Activated CD8-positive, alpha-beta memory T cell treated with anti-CD3 and anti-CD28 coated beads for 36 hours (primary cell): ENCODE data around the gene BRICD5. TPM values are rescaled to one million over a fixed set of nuclear protein-coding genes. Genes with fewer than 3 reads are reported as not detected.
"Not testable (repeated sequence)": the region's sequence is repeated elsewhere in the genome, so short reads cannot be mapped to it uniquely, and the experiment has no call there.

ENCODE experiments used
- CTCF ChIA-PET: fragments of 350-600 bp; sonication (Branson Sonifier 250); formaldehyde crosslinking; loops from one replicate; lab custom pipeline; 2021; ENCODE audit warnings: antibody characterized with exemption; lab: Charles Lee
- POLR2A ChIA-PET: fragments of 350-600 bp; sonication (Branson Sonifier 250); formaldehyde crosslinking; loops from one replicate; lab custom pipeline; 2021; ENCODE audit warnings: antibody characterized with exemption; lab: Charles Lee
- total RNA-seq, 2 experiments: library from RNA; stranded (reverse); gene quantifications; one replicate each; pipeline ENCODE4 v1.2.3, GENCODE V29; 2021

Gene BRICD5
- total RNA-seq, 2 experiments from 2014 or later: 12.6 to 13.3 TPM

DNA sequence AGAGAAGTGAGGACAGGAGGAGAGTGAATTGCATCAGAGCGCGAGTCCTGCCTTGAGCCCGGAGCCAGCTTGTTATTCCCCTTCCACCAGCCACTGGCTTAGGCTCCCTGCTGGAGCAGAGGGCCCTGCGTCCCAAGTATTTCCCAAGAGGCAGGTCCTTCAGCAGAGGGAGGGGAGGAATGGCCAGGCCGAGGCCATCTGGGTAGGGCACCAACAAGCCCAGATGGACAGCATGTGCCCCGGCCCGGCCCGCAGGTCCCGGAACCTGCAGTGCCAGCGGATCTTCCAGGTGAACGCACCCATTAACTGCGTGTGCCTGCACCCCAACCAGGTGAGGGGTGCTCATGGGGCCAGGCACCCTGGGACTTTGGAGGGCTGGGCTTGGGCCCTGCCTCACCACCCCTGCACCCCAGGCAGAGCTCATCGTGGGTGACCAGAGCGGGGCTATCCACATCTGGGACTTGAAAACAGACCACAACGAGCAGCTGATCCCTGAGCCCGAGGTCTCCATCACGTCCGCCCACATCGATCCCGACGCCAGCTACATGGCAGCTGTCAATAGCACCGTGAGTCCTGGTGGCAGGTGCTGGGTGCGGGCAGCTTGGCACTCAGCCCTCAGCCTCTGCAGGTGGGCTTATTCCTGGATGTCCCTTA is 3.8 kb downstream of the BRICD5 start:
- ChIA-PET CTCF (interaction anchor here (1.0 kb wide), 1 partner anchor 45 kb away, joined by 5 read pairs; the partner anchor contains the start of gene ECI1), POLR2A (interaction anchor here (0.6 to 2.8 kb wide), 4 partner anchors 8 to 324 kb away, joined by 3 to 22 read pairs (median 6); partner anchors contain the start of genes CEMP1, PGP and TRAF7)

DNA sequence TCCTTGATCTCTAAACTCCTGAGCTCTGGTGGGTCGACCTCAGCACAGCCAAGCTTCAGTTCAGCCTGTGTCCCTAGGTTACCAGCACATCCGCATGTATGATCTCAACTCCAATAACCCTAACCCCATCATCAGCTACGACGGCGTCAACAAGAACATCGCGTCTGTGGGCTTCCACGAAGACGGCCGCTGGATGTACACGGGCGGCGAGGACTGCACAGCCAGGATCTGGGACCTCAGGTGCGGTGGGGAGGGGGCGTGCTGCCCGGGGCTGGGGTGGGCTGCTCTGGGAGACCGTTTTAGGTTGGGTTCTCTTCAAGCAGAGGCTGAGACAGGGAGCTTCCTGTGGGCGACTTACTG is 4.3 kb downstream of the BRICD5 start:
- POLR2A ChIA-PET: interaction anchor here (0.6 to 2.8 kb wide), 4 partner anchors 8 to 325 kb away, joined by 3 to 22 read pairs (median 6); partner anchors contain the start of genes CEMP1, PGP and TRAF7
- CTCF ChIA-PET: interaction anchor here (1.0 kb wide), 1 partner anchor 45 kb away, joined by 5 read pairs; the partner anchor contains the start of gene ECI1

DNA sequence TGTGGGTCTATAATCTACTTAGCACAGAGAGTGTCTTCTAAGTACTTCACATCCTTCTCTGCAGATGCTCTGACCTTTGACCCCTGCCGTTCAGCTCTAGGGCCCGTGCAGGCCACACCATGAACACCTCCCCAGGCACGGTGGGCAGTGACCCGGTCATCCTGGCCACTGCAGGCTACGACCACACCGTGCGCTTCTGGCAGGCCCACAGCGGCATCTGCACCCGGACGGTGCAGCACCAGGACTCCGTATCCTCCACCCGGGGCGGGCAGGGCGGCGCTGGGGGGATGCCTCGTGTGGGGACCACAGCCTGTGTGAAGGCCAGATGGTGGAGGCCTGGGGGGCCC is 4.7 kb downstream of the BRICD5 start:
- CTCF ChIA-PET: no interaction called here
- POLR2A ChIA-PET: interaction anchor here (0.6 to 2.8 kb wide), 4 partner anchors 9 to 63 kb away, joined by 3 to 22 read pairs (median 6); partner anchors contain the start of genes PGP and TRAF7

DNA sequence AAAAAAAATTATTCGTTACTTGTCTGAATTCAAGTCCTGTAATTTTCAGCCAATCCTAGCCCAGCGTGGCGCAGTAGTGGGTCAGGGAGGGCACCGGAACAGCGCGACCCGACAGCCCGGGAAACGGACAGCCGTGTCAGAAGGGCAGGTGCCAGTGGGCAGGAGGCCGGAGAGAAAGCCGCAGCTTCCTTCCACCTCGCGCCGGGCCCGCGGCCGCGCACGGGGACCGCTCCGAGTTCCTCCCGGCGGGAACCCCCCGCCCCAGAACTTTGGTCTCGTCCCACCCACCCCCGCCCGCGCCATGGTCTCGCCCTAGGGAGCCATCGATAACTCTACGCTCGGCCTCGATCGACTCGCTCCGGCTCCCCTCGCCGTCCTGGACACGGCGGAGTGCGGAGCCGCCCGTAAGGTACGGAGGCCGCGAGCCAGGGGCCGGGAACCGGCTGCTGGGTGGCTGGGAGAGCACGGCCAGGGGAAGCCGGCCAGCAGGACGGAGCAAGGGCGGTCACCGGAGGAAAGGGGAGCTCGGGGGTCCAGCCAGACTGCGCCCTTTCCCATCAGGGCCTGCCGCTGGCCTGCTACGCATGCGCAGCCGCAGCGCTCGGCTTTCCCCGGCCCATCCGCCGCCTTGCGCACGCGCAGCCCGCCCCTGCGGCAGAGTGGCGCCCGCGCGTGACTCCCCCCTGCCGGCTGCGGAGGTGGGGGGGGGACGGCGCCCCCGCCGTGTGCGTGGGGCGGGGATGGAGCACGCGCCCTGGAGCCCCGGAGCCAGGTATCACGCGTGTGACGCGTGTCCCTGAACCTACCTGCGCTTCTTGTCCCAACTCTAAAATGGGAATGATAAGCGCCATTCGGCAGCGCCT is 5.3 kb downstream of the BRICD5 start, which contains the start of gene MLST8:
Gene MLST8, plus strand, starts transcription at position 351 of the 863 bp plus-strand sequence. CDS start 632 bp downstream, outside the sequence.
- ChIA-PET POLR2A (interaction anchor here (0.6 to 2.8 kb wide), 4 partner anchors 10 to 63 kb away, joined by 3 to 22 read pairs (median 6); partner anchors contain the start of genes PGP and TRAF7), CTCF (no interaction called here)

DNA sequence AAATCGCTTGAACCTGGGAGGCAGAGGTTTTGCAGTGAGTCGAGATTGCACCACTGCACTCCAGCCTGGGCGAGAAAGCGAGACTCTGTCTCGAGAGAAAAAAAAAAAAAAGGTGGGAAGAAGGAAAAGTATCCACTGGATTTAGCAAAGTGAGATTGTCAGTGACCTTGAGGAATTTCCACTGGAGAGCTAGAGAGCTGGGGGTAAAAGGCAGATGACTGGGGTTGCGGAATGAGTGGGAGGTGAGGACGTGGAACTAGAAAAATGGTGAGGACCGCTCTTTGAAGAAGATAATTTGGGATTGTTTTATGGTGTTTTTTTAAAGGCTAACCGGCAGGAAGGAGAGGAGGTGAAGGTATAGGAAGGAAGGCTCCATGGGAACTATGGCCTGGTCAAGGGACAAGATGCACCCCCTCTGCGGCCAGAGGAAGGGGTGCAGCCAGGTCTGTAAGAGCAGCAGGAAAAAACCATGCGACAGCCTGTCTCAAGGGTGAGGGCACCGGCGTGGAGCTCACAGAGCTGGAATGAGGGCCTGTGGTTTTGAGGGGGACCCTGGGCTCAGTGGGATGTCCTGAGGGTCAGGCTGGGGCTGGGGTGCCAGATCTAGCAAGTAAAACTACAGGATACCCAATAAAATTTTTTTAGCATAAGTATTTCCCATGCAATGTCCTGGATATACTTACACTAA is 6.1 kb downstream of the BRICD5 start:
- ChIA-PET CTCF (no interaction called here), POLR2A (interaction anchor here (2.8 kb wide), 1 partner anchor 10 kb away, joined by 22 read pairs; the partner anchor contains the start of gene PGP)

DNA sequence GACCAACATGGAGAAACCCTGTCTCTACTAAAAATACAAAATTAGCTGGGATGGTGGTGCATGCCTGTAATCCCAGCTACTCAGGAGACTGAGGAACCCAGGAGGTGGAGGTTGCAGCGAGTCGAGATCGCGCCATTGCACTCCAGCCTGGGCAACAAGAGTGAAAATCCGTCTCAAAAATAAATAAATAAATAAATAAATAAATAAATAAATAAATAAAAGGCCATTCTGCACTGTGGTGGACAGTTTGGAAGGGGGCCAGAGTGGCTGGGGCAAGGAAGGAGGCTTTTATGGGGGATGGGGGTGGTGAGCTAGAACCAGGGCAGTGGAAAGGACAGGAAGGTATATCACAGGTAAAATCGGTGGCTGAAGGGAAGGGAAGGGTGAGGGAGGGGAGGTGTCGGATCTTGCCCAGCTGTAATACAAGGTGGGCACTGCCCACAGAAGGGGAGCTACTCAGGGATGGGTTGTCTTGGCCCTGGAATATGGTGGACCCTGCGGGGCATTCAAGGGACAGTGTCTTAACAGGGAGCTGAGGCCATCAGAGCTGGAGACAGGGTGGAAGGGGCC is 7.5 kb downstream of the BRICD5 start:
- POLR2A ChIA-PET: not testable (repeated sequence)
- CTCF ChIA-PET: interaction anchor here (0.6 kb wide), 1 partner anchor 63 kb away, joined by 3 read pairs; no protein-coding TSS in a partner anchor

DNA sequence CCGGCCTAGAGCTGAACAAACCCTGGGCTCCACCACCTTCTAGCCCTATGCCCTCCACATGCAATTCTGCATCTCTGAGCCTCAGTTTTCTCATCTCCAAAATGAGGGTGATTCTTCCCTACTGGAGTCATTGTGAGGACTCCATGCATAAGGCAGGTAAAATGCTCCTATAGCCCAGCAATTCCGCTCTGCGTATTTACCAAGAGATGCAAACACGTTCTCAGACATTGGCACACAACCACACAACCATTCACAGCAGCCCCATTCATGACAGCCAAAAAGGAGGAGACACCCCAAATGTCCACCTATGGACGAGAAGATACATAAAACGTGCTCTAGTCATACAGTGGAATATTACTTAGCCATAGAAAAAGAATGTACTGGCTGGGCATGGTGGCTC is 10.3 kb downstream of the BRICD5 start:
- ChIA-PET CTCF (no interaction called here), POLR2A (no interaction called here)

DNA sequence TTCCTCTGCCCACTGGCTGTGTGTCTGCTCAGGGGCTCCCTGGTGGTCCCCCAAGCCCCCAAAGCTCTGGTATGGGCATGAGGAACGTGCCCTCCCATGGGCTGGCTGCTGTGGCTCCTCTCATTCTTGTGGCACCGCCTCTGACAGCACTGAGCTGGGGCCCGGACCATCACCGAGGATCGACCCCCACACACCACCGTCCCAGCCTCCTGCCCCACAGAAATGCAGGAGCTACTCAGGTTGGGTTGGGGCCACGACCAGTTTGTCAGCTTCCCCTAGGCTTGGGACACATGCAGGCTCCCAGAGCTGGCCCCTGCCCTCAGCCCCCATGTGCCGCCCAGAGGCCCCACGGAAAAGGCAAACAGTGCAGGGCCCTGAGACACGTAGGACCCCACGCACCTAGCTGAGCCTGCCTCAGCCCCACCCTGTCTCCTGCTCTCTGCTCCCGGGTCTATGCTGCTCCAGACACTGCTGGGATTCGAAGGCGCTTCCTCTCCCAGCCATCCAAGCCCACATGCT is 11.0 kb downstream of the BRICD5 start:
- ChIA-PET CTCF (no interaction called here), POLR2A (no interaction called here)

DNA sequence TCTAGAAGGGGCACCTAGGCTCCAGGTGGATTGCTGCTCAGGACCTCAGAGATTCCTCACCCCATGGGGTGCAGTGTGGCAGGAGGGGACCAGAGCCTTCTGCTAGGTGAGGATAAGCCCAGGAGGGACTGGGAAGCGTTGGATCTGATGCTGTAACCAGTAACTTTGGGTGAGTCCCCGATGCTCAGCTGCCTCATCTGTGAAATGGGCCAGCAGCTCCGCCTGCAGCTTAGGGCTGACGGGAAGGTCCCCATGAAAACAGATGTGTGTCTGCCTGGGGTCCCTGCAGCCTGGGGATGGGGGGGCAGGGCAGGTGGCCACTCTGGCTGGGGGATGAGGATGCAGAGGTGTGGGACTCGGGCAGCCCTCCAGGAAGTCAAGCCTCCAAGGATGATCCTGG is 11.6 kb downstream of the BRICD5 start:
- POLR2A ChIA-PET: no interaction called here

DNA sequence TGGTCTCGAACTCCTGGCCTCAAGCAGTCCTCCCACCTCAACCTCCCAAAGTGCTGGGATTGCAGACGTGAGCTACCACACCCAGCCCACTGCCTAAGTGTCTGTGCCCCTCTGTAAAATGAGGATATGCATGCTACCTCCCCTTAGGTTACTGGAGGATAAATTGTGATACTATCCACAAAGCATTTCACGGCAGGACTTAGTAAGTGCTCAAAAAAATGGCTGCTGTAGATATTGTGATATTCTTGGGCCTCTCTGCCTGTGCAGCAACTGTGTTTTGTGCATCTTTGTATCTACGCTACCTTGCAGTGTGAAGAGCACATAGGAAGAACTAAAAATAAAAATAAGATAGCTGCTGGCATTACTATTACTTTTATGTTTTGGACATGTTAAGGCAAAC is 12.4 kb downstream of the BRICD5 start:
- ChIA-PET POLR2A (interaction anchor here (0.5 kb wide), 1 partner anchor 424 kb away, joined by 3 read pairs; no protein-coding TSS in a partner anchor), CTCF (no interaction called here)

More for the DNA sequence above, 11.6 kb downstream of the BRICD5 start:
- CTCF ChIA-PET: no interaction called here

DNA sequence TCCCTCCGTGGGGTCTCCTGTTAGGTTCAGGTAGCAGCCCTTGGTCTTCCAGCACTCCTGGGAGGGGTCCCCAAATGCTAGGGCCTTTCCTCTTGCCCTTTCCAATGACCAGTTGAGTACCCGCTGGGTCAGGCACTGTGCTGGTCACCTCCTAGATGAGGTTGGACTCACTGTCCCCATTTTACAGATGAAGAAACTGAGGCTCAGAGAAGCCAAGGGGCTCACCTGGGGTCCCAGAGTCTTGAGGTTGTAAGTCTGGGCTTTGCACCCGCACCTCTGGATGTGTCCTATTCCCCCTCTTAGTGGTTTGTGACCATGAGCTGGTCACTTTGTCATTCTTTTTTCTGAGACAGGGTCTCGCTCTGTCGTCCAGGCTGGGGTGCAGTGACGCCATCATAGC is 12.9 kb downstream of the BRICD5 start:
- POLR2A ChIA-PET: interaction anchor here (0.5 kb wide), 1 partner anchor 424 kb away, joined by 3 read pairs; no protein-coding TSS in a partner anchor
- CTCF ChIA-PET: interaction anchor here (0.7 kb wide), 1 partner anchor 17 kb away, joined by 3 read pairs; no protein-coding TSS in a partner anchor

DNA sequence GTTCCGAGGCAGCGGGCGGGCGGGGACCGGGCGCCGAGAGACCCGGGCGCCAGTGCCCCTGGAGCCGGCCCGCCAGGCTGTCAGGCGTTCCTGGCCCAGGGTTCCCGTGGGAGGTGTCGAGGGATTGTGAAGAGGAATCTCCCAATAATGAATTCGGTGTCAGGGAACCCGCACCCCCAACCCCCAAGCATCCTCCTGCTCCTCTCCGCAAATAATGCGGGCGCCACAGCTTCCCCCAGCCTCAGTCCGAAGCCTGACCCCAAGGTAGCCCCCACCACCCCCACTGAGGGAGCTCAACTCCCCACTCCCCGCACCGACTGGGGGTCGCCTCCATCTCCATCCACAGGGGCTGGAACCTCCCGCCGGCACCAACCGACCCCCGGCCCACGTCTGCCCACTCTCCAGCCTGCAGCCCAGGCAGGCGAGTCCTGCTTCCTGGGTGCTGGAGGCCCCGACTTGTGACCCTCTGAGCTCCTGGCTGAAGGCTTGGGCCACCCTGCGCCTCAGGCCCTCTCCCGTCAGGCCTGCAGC is 13.6 kb downstream of the BRICD5 start:
- POLR2A ChIA-PET: no interaction called here
- CTCF ChIA-PET: interaction anchor here (0.7 kb wide), 1 partner anchor 18 kb away, joined by 3 read pairs; no protein-coding TSS in a partner anchor

DNA sequence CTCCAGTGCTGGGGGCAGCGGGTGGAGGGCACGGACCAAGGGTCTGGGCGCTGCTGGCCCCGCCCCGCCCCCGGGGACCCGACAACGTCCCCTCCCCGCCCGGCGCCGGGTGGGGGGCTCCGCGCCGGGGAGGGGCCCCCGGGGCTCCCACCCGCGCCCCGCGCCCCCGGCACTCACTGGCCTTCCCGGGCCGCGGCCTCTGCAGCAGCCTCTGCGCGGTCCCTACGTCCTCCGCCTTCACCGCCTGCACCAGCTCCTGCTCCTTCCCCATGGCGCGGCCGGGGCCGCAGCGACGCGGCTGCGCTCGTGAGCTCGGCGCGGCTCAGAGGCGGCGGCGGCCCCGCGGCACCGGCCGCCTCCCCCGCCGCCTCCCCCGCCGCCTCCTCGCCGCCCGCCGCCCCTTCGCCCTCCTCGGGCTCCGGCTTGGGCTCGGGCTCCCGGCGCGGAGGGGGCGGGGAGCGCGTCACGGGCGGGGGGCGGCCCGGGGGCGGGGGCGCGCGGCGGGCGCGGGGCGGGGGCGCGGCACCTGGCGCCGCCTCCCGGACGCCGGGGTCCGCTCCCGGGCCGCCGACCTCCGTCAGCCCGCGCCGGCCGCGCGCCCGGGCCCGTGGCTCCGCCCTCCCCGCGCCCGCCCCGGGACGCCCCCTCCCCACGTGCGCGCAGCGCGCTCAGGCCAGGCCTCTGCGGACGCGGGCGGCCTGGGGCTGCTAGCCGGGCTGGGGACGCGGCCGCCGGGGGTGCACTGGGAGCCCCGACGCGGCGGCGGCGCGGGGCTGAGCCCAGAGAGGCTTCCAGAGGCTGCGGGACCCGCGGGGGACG is 14.3 kb downstream of the BRICD5 start, which contains the start of gene CASKIN1:
Gene CASKIN1, minus strand, starts transcription at position 444 of the 819 bp plus-strand sequence. Its CDS starts 173 bp downstream, at position 271.
- ChIA-PET POLR2A (no interaction called here), CTCF (no interaction called here)

DNA sequence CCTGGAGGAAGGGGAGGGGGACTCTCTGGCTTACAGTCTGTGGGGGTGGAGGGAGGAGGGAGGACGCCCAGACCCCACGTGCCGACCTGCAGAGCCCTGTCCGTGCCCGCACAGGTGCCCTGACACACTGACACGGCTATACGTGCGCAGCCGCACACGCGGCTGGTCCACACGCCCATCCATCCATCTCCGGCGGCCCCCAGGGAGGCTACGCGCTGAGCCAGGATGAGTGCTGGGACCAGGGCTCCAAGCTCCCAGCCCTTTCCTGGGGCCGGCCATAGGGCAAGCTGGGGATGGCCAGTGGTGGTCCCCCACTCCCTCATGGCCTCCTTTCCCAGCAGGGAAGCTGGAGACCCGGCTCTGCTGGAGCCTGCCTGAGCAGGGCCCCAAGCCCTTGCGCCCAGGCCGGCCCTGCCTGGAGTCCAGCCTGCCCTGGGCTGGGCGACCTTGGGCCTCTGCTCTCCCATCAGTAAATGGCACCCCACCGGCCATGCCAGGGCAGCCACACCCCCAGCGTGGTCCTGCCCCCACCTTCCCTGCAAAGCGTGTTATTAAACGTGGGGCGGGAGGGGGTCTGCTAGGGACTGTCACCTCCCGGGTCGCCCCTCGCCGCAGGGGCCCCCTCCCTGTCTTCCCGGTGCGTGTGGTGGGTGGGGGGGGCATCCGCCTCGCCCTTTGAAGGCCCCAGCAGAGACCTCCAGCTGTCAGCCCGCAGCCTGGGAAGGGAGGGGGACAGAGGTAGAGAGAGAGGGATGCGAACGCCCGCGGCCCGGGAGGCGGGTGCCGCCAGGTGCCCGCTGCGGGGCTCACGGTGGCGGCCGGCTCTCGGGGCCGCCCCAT is 15.1 kb downstream of the BRICD5 start:
- POLR2A ChIA-PET: no interaction called here
- CTCF ChIA-PET: interaction anchor here (1.0 to 1.2 kb wide), 4 partner anchors 16 to 306 kb away, joined by 3 to 7 read pairs (median 6); partner anchors contain the start of genes ECI1 and TRAF7

DNA sequence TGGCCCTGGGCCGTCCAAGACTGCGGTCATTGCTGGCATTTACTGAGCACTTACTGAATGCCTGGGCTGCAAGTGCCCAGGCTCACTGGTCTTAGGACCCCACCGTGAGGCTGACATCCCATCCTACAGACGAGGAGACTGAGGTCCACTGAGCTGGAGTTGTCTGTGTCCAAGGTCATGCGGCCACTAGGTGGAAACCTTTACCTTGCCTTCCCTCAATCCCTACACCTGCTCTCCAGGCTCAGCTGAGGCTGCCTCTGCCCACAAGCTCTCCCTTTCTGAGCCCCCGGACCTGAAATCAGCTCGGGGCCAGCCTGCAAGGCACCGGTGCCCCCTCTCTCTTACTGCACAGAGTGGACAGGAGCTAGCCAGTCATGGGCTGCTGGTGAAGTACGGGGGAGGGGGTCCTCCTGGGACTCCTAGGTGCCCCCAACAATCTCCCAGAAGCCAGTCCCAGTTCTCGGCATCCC is 15.8 kb downstream of the BRICD5 start:
- ChIA-PET POLR2A (interaction anchor here (1.0 kb wide), 1 partner anchor 40 kb away, joined by 3 read pairs; the partner anchor contains the start of gene TRAF7), CTCF (interaction anchor here (1.0 to 1.2 kb wide), 5 partner anchors 17 to 306 kb away, joined by 3 to 7 read pairs (median 5); partner anchors contain the start of genes ECI1 and TRAF7)
